K562 (cell line): ENCODE data around the gene RTF2. TPM values are rescaled to one million over a fixed set of nuclear protein-coding genes. Genes with fewer than 3 reads are reported as not detected.

Experiments used
- ATAC-seq: fragments of 200-7000 bp; cut with Tn5 transposase; 3 replicates; pipeline ENCODE4 v1.9.1; 2020; ENCODE audit warnings: moderate library complexity
- BruUV-seq: library from RNA; stranded (reverse); fragments of 400-500 nt; replicated peaks from 2 replicates; lab custom pipeline; 2021; lab: Mats Ljungman, UMichigan
- CTCF ChIA-PET: fragments of 300-600 bp; formaldehyde crosslinking; extraction: SDS; loops from one replicate; lab custom pipeline; 2021; ENCODE audit warnings: low intra/inter-chr PET ratio; lab: Yijun Ruan, JAX
- POLR2A ChIA-PET: fragments of 300-600, 350-650 bp; sonication (Branson Sonifier 250); formaldehyde crosslinking; extraction: SDS; loops from one replicate; lab custom pipeline; 2021; ENCODE audit warnings: antibody characterized with exemption, inconsistent platforms; lab: Yijun Ruan, JAX
- DNase-seq, 4 experiments: peaks; one replicate each; pipeline versions ENCODE4 v3.0.0 to v3.0.0-alpha.2; 2011 to 2018; ENCODE audit warnings: low spot score in 3 of 4, mixed read lengths in 3 of 4; ENCODE audit errors: extremely low read depth in 1 of 4
- FAIRE-seq: peaks from 2 replicates; lab custom pipeline; 2011; peaks lifted over from hg19 to GRCh38; lab: Jason Lieb, UNC
- H2AFZ ChIP-seq: 2 replicates; pipeline ENCODE4 v1.6.0; 2011; ENCODE audit warnings: low read depth, low read length, control low read depth, inconsistent platforms
- H3K27ac ChIP-seq: fragments of 200-600 bp; 3 replicates; pipeline ENCODE4 v1.8.0; 2011; ENCODE audit warnings: low read depth, mild to moderate bottlenecking, control low read depth, inconsistent platforms, low read length, moderate library complexity, mixed read lengths; ENCODE audit errors: extremely low read depth
- H3K27me3 ChIP-seq, 2 experiments: fragments of 300-600 bp in 1 of 2; 2 replicates in 1 of 2; 3 replicates in 1 of 2; pipeline versions ENCODE4 v1.6.0 to v1.8.0; 2011; ENCODE audit warnings: inconsistent platforms in 2 of 2, low read length in 2 of 2, mild to moderate bottlenecking in 1 of 2, mixed read lengths in 1 of 2, moderate library complexity in 1 of 2; ENCODE audit not compliant: control insufficient read depth in 2 of 2, insufficient read depth in 2 of 2
- H3K36me3 ChIP-seq: fragments of 300-600 bp; 3 replicates; pipeline ENCODE4 v1.8.0; 2011; ENCODE audit warnings: mild to moderate bottlenecking, low read length, inconsistent platforms; ENCODE audit not compliant: control insufficient read depth, insufficient read depth
- H3K4me1 ChIP-seq, 2 experiments: fragments of 200-600 bp in 1 of 2; replicated peaks in 1 of 2; 2 replicates in 1 of 2; 3 replicates in 1 of 2; pipeline versions ENCODE4 v1.5.1 to v1.8.0; 2011; ENCODE audit warnings: inconsistent platforms in 2 of 2, low read length in 2 of 2, mild to moderate bottlenecking in 1 of 2, mixed read lengths in 1 of 2, moderate library complexity in 1 of 2; ENCODE audit not compliant: control insufficient read depth in 2 of 2, insufficient read depth in 2 of 2
- H3K4me2 ChIP-seq: 2 replicates; pipeline ENCODE4 v1.6.1; 2011; ENCODE audit warnings: low read length, control low read depth, inconsistent platforms, mixed read lengths; ENCODE audit not compliant: insufficient read depth
- H3K4me3 ChIP-seq: fragments of 200-600 bp; sonication (generic), shearing (Covaris generic); 2 replicates; pipeline ENCODE4 v1.5.1; 2016; ENCODE audit warnings: control low read depth, inconsistent platforms
- H3K79me2 ChIP-seq: fragments of 200-600 bp; 3 replicates; pipeline ENCODE4 v1.8.0; 2011; ENCODE audit warnings: low read length, inconsistent platforms; ENCODE audit not compliant: control insufficient read depth, insufficient read depth
- H3K9ac ChIP-seq, 2 experiments: 2 replicates each; pipeline versions ENCODE4 v1.6.0 to v1.6.1; 2011; ENCODE audit warnings: low read depth in 2 of 2, low read length in 2 of 2, control low read depth in 1 of 2, inconsistent platforms in 1 of 2, mild to moderate bottlenecking in 1 of 2, mixed read lengths in 1 of 2; ENCODE audit not compliant: insufficient read depth in 1 of 2
- H3K9me1 ChIP-seq: one replicate; pipeline ENCODE4 v1.6.0; 2011; ENCODE audit warnings: inconsistent platforms, mild to moderate bottlenecking, low read length, moderate library complexity; ENCODE audit not compliant: control insufficient read depth, insufficient read depth
- H3K9me3 ChIP-seq: replicated peaks from 2 replicates; pipeline ENCODE4 v1.5.1; 2011; ENCODE audit warnings: low read depth, low read length, inconsistent platforms; ENCODE audit not compliant: control insufficient read depth, insufficient read depth
- H4K20me1 ChIP-seq: replicated peaks from 2 replicates; pipeline ENCODE4 v1.6.1; 2011; ENCODE audit warnings: low read length, inconsistent platforms, mixed read lengths; ENCODE audit not compliant: control insufficient read depth, insufficient read depth
- ATF1 ChIP-seq, 2 experiments: fragments of 450-650 bp in 1 of 2; IDR thresholded peaks; 2 replicates each; pipeline ENCODE4 v1.6.1; 2016; ENCODE audit warnings: missing compliant biosample characterization in 1 of 2, missing genetic modification characterization in 1 of 2
- GTF2F1 ChIP-seq: IDR thresholded peaks from 2 replicates; pipeline ENCODE4 v1.6.1; 2011; ENCODE audit warnings: low read depth, low read length, improper control_type of control experiment
- PHF21A ChIP-seq: fragments of 450-650 bp; IDR thresholded peaks from 2 replicates; pipeline ENCODE4 v1.6.1; 2017; ENCODE audit warnings: low read depth, borderline replicate concordance
- PTBP1 ChIP-seq: fragments of 200-400 bp; formaldehyde crosslinking; IDR thresholded peaks from 2 replicates; pipeline ENCODE4 v1.6.1; 2017; ENCODE audit warnings: low read depth, low read length
- SP1 ChIP-seq: sonication (generic); formaldehyde crosslinking; IDR thresholded peaks from 2 replicates; pipeline ENCODE4 v1.8.1; 2022; ENCODE audit warnings: mild to moderate bottlenecking, missing genetic modification reagents
- WGBS: fragments of 100-300 bp; shearing (Covaris generic); methylation state at CpG from one replicate; pipeline ENCODE4 v1.1.6; 2016; ENCODE audit warnings: low coverage, mixed read lengths; ENCODE audit not compliant: insufficient coverage; ENCODE audit errors: missing lambda C conversion rate; 5-methylcytosine and 5-hydroxymethylcytosine counted together
- in situ Hi-C: fragments of 300-500 bp; cut with MboI; formaldehyde crosslinking; loops from 4 replicates; pipeline ENCODE4 v1.15.0; 2018; ENCODE audit warnings: inconsistent platforms, mixed read lengths
- intact Hi-C: fragments of 100-400 bp; cut with micrococcal nuclease; formaldehyde crosslinking; loops from 2 replicates; pipeline ENCODE4 v1.14.2; 2022
- polyA plus RNA-seq, 8 experiments: library from polyadenylated mRNA; depleted of rRNA in 4 of 8; stranded (reverse) in 5 of 8; unstranded in 3 of 8; fragments of >200 nt; fragmentation: Nextera tagmentation in 2 of 8; fragmentation: Illumina TruSeq in 1 of 8; extraction: Ambion mirVana in 2 of 8; extraction: Trizol in 1 of 8; gene quantifications; 2 replicates each; pipeline versions ENCODE4 v1.2.1 to v1.2.3, GENCODE V29; 2011 to 2014; ENCODE audit warnings: inconsistent platforms in 1 of 8, missing spikeins in 1 of 8
- total RNA-seq, 7 experiments: library from RNA; depleted of rRNA in 6 of 7; stranded (reverse); fragments of >200 nt in 6 of 7; fragmentation: Illumina TruSeq in 2 of 7; extraction: Trizol in 2 of 7; gene quantifications; 2 replicates each; pipeline versions ENCODE4 v1.2.1 to v1.2.3, GENCODE V29; 2011 to 2021; ENCODE audit warnings: low replicate concordance in 1 of 7
- TF ChIP-seq, protein P1 (sequence below), 2 experiments: fragments of 450-650 bp in 1 of 2; sonication (generic) in 1 of 2; formaldehyde crosslinking in 1 of 2; IDR thresholded peaks in 1 of 2; conservative IDR thresholded peaks in 1 of 2; 2 replicates each; pipeline versions ENCODE4 v1.6.1 to v1.8.1; 2016 to 2023; ENCODE audit warnings: mild to moderate bottlenecking in 2 of 2, moderate library complexity in 2 of 2, inconsistent platforms in 1 of 2, missing genetic modification reagents in 1 of 2

The RTF2 gene
- total and polyA plus RNA-seq, 9 of the 15 experiments (the other 6 are each of a cell fraction or from before 2014, with no cell fraction given) = 67.0 to 177 (median 84.9) TPM

GRCh38 chr20:56540415-56540814 lies 72.0 kb downstream of the RTF2 start:
- no peak overlapping the region for H3K4me2 ChIP-seq
- 4% methylated on average over 6 of the region's 6 CpGs for WGBS
- no peak for FAIRE-seq

More at GRCh38 chr20:56540415-56540814, 72.0 kb downstream of the RTF2 start:
- Histone ChIP-seq H3K4me1 (no peaks in the 10 kb centered on the region; a peak in 2 of 5 replicates), H3K9ac (no peak overlapping the region), H3K36me3 (no peaks in the 10 kb centered on the region), H3K9me3 (no peaks in the 10 kb centered on the region), H3K9me1 (no peaks in the 10 kb centered on the region), H3K27me3 (peaks cover 16 to 35% of the 10 kb centered on the region in 2 experiments; a peak in 4 of 5 replicates), H3K4me3 (no peak overlapping the region), H3K27ac (no peak overlapping the region), H3K79me2 (no peaks in the 10 kb centered on the region), H4K20me1 (no peaks in the 10 kb centered on the region), H2AFZ (no peak overlapping the region)
- DNase-seq = peak in 1 of 4 experiments; percentile 9
- peak; percentile 55 for ATAC-seq
- ChIA-PET POLR2A (interaction anchor here (1.6 kb wide), 1 partner anchor 128 kb away, joined by 3 read pairs; the partner anchor contains the start of gene CASS4), CTCF (no interaction called here)
- intact Hi-C loops (no loop called here), in situ Hi-C loops (no loop called here)
- no TSS peak for BruUV-seq
- TF ChIP-seq, protein P1, sequence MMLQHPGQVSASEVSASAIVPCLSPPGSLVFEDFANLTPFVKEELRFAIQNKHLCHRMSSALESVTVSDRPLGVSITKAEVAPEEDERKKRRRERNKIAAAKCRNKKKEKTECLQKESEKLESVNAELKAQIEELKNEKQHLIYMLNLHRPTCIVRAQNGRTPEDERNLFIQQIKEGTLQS (IDR thresholded peaks at IDR 0.05) = peak; percentile 55; the same call in 1 of the 2 replicates
- TF ChIP-seq, protein P1 (CRISPR knock-in tag; conservative IDR thresholded peaks at IDR 0.05) = no peak
- TF ChIP-seq ATF1 (CRISPR knock-in tag; IDR thresholded peaks at IDR 0.05) (no peak), ATF1 (tag; IDR thresholded peaks at IDR 0.05) (0 out of 2 replicates have a peak, but pooled peaks have one; percentile 13), PHF21A (no peak), SP1 (CRISPR knock-in tag) (no peak), PTBP1 (no peak), GTF2F1 (no peak)
